H9 (cell line): ENCODE results near the gene SIX2. TPM values are rescaled to one million over a fixed set of nuclear protein-coding genes. Genes with fewer than 3 reads are reported as not detected.

Experiments
- DNase-seq: peaks from one replicate; pipeline ENCODE4 v3.0.0-alpha.2; 2017
- H2AFZ ChIP-seq: one replicate; pipeline ENCODE4 v1.6.1; 2013; ENCODE audit warnings: mild to moderate bottlenecking, low read length, control low read depth, moderate library complexity
- H2AK5ac ChIP-seq: 2 replicates; pipeline ENCODE4 v1.6.1; 2013; ENCODE audit warnings: low read length, control low read depth, mixed read lengths; ENCODE audit not compliant: insufficient read length
- H2BK120ac ChIP-seq: one replicate; pipeline ENCODE4 v1.6.1; 2013; ENCODE audit warnings: low read depth, mild to moderate bottlenecking, low read length, control low read depth, inconsistent platforms; ENCODE audit not compliant: poor library complexity, severe bottlenecking
- H2BK12ac ChIP-seq: 2 replicates; pipeline ENCODE4 v1.6.1; 2013; ENCODE audit warnings: low read length, control low read depth, mixed read lengths, low read depth; ENCODE audit not compliant: insufficient read length
- H2BK15ac ChIP-seq: 2 replicates; pipeline ENCODE4 v1.6.1; 2013; ENCODE audit warnings: low read depth, low read length, control low read depth
- H2BK20ac ChIP-seq: one replicate; pipeline ENCODE4 v1.6.1; 2013; ENCODE audit warnings: low read depth, mild to moderate bottlenecking, low read length, control low read depth, inconsistent platforms; ENCODE audit not compliant: poor library complexity, severe bottlenecking
- H2BK5ac ChIP-seq: 2 replicates; pipeline ENCODE4 v1.6.1; 2013; ENCODE audit warnings: low read length, control low read depth, mixed read lengths; ENCODE audit not compliant: insufficient read length
- H3K14ac ChIP-seq: 2 replicates; pipeline ENCODE4 v1.6.1; 2013; ENCODE audit warnings: low read length, control low read depth; ENCODE audit not compliant: insufficient read depth
- H3K18ac ChIP-seq: 2 replicates; pipeline ENCODE4 v1.6.1; 2013; ENCODE audit warnings: low read depth, mild to moderate bottlenecking, mixed read lengths, low read length, control low read depth; ENCODE audit not compliant: insufficient read length
- H3K23ac ChIP-seq: 2 replicates; pipeline ENCODE4 v1.6.1; 2013; ENCODE audit warnings: low read length, control low read depth, mixed read lengths, low read depth; ENCODE audit not compliant: insufficient read length
- H3K23me2 ChIP-seq: 2 replicates; pipeline ENCODE4 v1.6.1; 2013; ENCODE audit warnings: low read depth, mild to moderate bottlenecking, mixed read lengths, low read length, control low read depth; ENCODE audit not compliant: insufficient read length, poor library complexity, severe bottlenecking
- H3K27ac ChIP-seq: 2 replicates; pipeline ENCODE4 v1.5.1; 2013; ENCODE audit warnings: low read length, control low read depth, mixed read lengths, low read depth; ENCODE audit not compliant: insufficient read length
- H3K27me3 ChIP-seq: 2 replicates; pipeline ENCODE4 v1.6.1; 2013; ENCODE audit warnings: low read length, control low read depth, inconsistent platforms; ENCODE audit not compliant: insufficient read depth
- H3K4ac ChIP-seq: 2 replicates; pipeline ENCODE4 v1.6.1; 2013; ENCODE audit warnings: low read depth, mild to moderate bottlenecking, control low read depth, inconsistent platforms, low read length, moderate library complexity
- H3K4me1 ChIP-seq: 2 replicates; pipeline ENCODE4 v1.6.1; 2013; ENCODE audit warnings: low read length, control low read depth, inconsistent platforms; ENCODE audit not compliant: insufficient read depth
- H3K4me2 ChIP-seq: 2 replicates; pipeline ENCODE4 v1.6.1; 2013; ENCODE audit warnings: low read length, control low read depth, mixed read lengths; ENCODE audit not compliant: insufficient read length, insufficient read depth
- H3K56ac ChIP-seq: 2 replicates; pipeline ENCODE4 v1.6.1; 2013; ENCODE audit warnings: low read depth, mild to moderate bottlenecking, mixed read lengths, low read length, control low read depth; ENCODE audit not compliant: insufficient read length
- H3K79me1 ChIP-seq: 2 replicates; pipeline ENCODE4 v1.6.1; 2013; ENCODE audit warnings: low read depth, mild to moderate bottlenecking, moderate library complexity, low read length, control low read depth, inconsistent platforms; ENCODE audit not compliant: insufficient read depth, poor library complexity, severe bottlenecking
- H3K79me2 ChIP-seq: 2 replicates; pipeline ENCODE4 v1.6.1; 2013; ENCODE audit warnings: low read length, control low read depth, inconsistent platforms; ENCODE audit not compliant: insufficient read depth
- H3K9ac ChIP-seq: 2 replicates; pipeline ENCODE4 v1.6.1; 2013; ENCODE audit warnings: low read length, control low read depth, mixed read lengths; ENCODE audit not compliant: insufficient read length; ENCODE audit errors: extremely low read depth
- H3K9me3 ChIP-seq: one replicate; pipeline ENCODE4 v1.6.1; 2013; ENCODE audit warnings: low read depth, low read length, inconsistent platforms; ENCODE audit not compliant: control insufficient read depth
- H3T11ph ChIP-seq: one replicate; pipeline ENCODE4 v1.6.1; 2013; ENCODE audit warnings: mild to moderate bottlenecking, low read length, control low read depth, inconsistent platforms
- H4K20me1 ChIP-seq: one replicate; pipeline ENCODE4 v1.6.1; 2013; ENCODE audit not compliant: control insufficient read depth, insufficient read length, insufficient read depth
- H4K5ac ChIP-seq: 2 replicates; pipeline ENCODE4 v1.6.1; 2013; ENCODE audit warnings: low read depth, mild to moderate bottlenecking, mixed read lengths, low read length, control low read depth; ENCODE audit not compliant: insufficient read length
- H4K8ac ChIP-seq: replicated peaks from 2 replicates; pipeline ENCODE4 v1.6.1; 2013; ENCODE audit warnings: low read length, control low read depth, mixed read lengths, low read depth; ENCODE audit not compliant: insufficient read length
- H4K91ac ChIP-seq: 2 replicates; pipeline ENCODE4 v1.6.1; 2013; ENCODE audit warnings: low read depth, mild to moderate bottlenecking, moderate library complexity, mixed read lengths, low read length, control low read depth; ENCODE audit not compliant: insufficient read length
- H3K27ac Mint-ChIP-seq, 3 experiments: 2 replicates in 2 of 3; 3 replicates in 1 of 3; pipeline ENCODE4 v1.8.0; 2020 to 2021; ENCODE audit warnings: mixed read lengths in 3 of 3, mild to moderate bottlenecking in 1 of 3, moderate library complexity in 1 of 3
- H3K27me3 Mint-ChIP-seq: 2 replicates; pipeline ENCODE4 v1.8.0; 2021; ENCODE audit warnings: low read depth, mild to moderate bottlenecking, moderate library complexity, mixed read lengths
- H3K36me3 Mint-ChIP-seq, 3 experiments: 2 replicates in 2 of 3; 3 replicates in 1 of 3; pipeline ENCODE4 v1.8.0; 2020 to 2021; ENCODE audit warnings: low read depth in 3 of 3, mixed read lengths in 3 of 3; ENCODE audit not compliant: insufficient read depth in 1 of 3
- H3K4me1 Mint-ChIP-seq, 2 experiments: 2 replicates each; pipeline ENCODE4 v1.8.0; 2020; ENCODE audit warnings: mixed read lengths in 2 of 2
- H3K4me3 Mint-ChIP-seq, 2 experiments: 2 replicates in 1 of 2; 3 replicates in 1 of 2; pipeline ENCODE4 v1.8.0; 2020 to 2021; ENCODE audit warnings: mild to moderate bottlenecking in 2 of 2, mixed read lengths in 2 of 2, moderate library complexity in 1 of 2
- H3K9me3 Mint-ChIP-seq, 2 experiments: 2 replicates in 1 of 2; 3 replicates in 1 of 2; pipeline ENCODE4 v1.8.0; 2020; ENCODE audit warnings: mild to moderate bottlenecking in 2 of 2, mixed read lengths in 2 of 2, moderate library complexity in 1 of 2
- WGBS: extraction: QIAGEN DNeasy Blood & Tissue Kit; methylation state at CpG from one replicate; pipeline ENCODE4 v1.1.7; 2013; ENCODE audit warnings: missing lambda C conversion rate, low lambda C conversion rate, mixed read lengths; ENCODE audit not compliant: insufficient read length; ENCODE audit errors: extremely low coverage; 5-methylcytosine and 5-hydroxymethylcytosine counted together
- total RNA-seq: library from RNA; stranded (reverse); gene quantifications from 2 replicates; pipeline ENCODE4 v1.2.1, GENCODE V29; 2021
- TF ChIP-seq, protein P1 (sequence below): fragments of 200-600 bp; sonication (generic); conservative IDR thresholded peaks from 3 replicates; pipeline ENCODE4 v1.8.0; 2021; ENCODE audit warnings: antibody characterized with exemption, mild to moderate bottlenecking

Gene SIX2
- total RNA-seq, 1 experiment from 2014 or later: not detected

DNA sequence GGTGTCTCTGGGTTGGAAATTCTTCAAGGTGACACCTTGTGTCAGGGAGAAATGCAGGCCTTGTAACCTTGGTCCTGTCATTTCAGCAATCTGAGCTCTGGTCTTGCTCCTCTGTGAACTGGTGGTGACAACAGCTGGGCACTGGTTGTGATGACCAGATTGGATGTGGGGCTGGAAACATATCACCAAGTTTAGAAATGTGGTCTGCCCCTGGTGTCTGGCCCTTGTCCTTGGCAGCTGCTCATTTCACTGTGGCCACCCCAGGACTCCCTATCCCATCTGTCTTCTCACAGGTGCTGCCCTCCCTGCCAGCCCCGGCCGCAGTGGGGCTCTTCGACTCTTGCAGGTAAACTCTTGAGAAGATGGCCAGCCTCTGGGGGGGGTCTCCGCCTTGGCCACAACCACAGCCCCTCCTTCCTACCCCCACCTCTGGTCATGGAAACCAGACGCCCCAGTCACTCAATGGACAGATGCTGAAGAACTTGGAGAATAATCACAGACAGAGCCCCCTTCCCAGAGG, 47.0 kb downstream of the SIX2 start:
- H4K20me1 ChIP-seq: no peaks in the 10 kb centered on the region
- H2BK5ac ChIP-seq: no peak overlapping the region
- H3K56ac ChIP-seq: no peak overlapping the region
- H4K91ac ChIP-seq: no peak overlapping the region
- H4K5ac ChIP-seq: no peak overlapping the region
- H3T11ph ChIP-seq: no peak overlapping the region
- H2BK20ac ChIP-seq: no peak overlapping the region
- H3K18ac ChIP-seq: no peak overlapping the region
- H2BK15ac ChIP-seq: no peak overlapping the region
- no peaks in the 10 kb centered on the region for H3K79me1 ChIP-seq
- Mint-ChIP-seq H3K9me3 (no peaks in the 10 kb centered on the region; a peak in 1 of 5 replicates), H3K4me3 (no peak overlapping the region), H3K27me3 (peaks cover 71% of the 10 kb centered on the region), H3K27ac (no peak overlapping the region), H3K4me1 (peaks cover 10 to 32% of the 10 kb centered on the region in 2 experiments), H3K36me3 (no peaks in the 10 kb centered on the region)
- no peak overlapping the region for H4K8ac ChIP-seq
- H3K79me2 ChIP-seq: no peaks in the 10 kb centered on the region
- DNase-seq: no peak
- H3K4ac ChIP-seq: no peak overlapping the region
- H3K23me2 ChIP-seq: no peaks in the 10 kb centered on the region
- H3K9ac ChIP-seq: no peak overlapping the region
- H2AK5ac ChIP-seq: no peak overlapping the region
- no peak overlapping the region for H3K4me2 ChIP-seq
- no peak overlapping the region for H3K14ac ChIP-seq
- H3K4me1 ChIP-seq: no peaks in the 10 kb centered on the region
- no peak overlapping the region for H2BK12ac ChIP-seq
- H3K27me3 ChIP-seq: no peaks in the 10 kb centered on the region; the same call in 1 of the 2 replicates
- H3K9me3 ChIP-seq: no peaks in the 10 kb centered on the region
- TF ChIP-seq, protein P1, sequence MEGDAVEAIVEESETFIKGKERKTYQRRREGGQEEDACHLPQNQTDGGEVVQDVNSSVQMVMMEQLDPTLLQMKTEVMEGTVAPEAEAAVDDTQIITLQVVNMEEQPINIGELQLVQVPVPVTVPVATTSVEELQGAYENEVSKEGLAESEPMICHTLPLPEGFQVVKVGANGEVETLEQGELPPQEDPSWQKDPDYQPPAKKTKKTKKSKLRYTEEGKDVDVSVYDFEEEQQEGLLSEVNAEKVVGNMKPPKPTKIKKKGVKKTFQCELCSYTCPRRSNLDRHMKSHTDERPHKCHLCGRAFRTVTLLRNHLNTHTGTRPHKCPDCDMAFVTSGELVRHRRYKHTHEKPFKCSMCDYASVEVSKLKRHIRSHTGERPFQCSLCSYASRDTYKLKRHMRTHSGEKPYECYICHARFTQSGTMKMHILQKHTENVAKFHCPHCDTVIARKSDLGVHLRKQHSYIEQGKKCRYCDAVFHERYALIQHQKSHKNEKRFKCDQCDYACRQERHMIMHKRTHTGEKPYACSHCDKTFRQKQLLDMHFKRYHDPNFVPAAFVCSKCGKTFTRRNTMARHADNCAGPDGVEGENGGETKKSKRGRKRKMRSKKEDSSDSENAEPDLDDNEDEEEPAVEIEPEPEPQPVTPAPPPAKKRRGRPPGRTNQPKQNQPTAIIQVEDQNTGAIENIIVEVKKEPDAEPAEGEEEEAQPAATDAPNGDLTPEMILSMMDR: no peak
- no peak overlapping the region for H3K27ac ChIP-seq
- no peak overlapping the region for H2AFZ ChIP-seq
- no peak overlapping the region for H2BK120ac ChIP-seq
- no CpG with 5 or more reads among the region's 5 CpGs for WGBS
- H3K23ac ChIP-seq: no peak overlapping the region
